Right atrium auricular region (tissue), 2 donors: Measurements from ENCODE around the gene P2RY14. TPM values are rescaled to one million over a fixed set of nuclear protein-coding genes. Genes with fewer than 3 reads are reported as not detected.
"Not testable (repeated sequence)": the region's sequence is repeated elsewhere in the genome, so short reads cannot be mapped to it uniquely, and the experiment has no call there.

Source experiments
- DNase-seq: peaks from one replicate; pipeline ENCODE4 v3.0.0-alpha.2; 2019; ENCODE audit warnings: low spot score
- H3K27ac ChIP-seq, 2 donors: fragments of 200-600 bp; sonication (generic); 1 replicate in 1 of 2; 2 replicates in 1 of 2; pipeline ENCODE4 v1.5.1; 2016 to 2019
- H3K27me3 ChIP-seq, 2 donors: fragments of 200-600 bp; sonication (generic); one replicate each; pipeline versions ENCODE4 v1.5.1 to v1.6.0; 2017 to 2019
- H3K36me3 ChIP-seq: fragments of 200-600 bp; sonication (generic); one replicate; pipeline ENCODE4 v1.5.1; 2016
- H3K4me1 ChIP-seq, 2 donors: fragments of 200-600 bp; sonication (generic); one replicate each; pipeline versions ENCODE4 v1.5.1 to v1.6.0; 2017 to 2019
- H3K4me3 ChIP-seq, 2 donors: fragments of 200-600 bp; sonication (generic); 1 replicate in 1 of 2; 2 replicates in 1 of 2; pipeline ENCODE4 v1.5.1; 2017 to 2019; ENCODE audit warnings: mild to moderate bottlenecking in 1 of 2, moderate library complexity in 1 of 2
- H3K9me3 ChIP-seq, 2 donors: fragments of 200-600 bp; sonication (generic); one replicate each; pipeline ENCODE4 v1.5.1; 2019
- total RNA-seq, 2 donors: library from RNA; depleted of rRNA; stranded (reverse); fragments of >200 nt; gene quantifications; one replicate each; pipeline ENCODE4 v1.1.0, GENCODE V29; 2016
- TF ChIP-seq, protein P1 (sequence below), 2 donors: fragments of 200-600 bp; sonication (generic); IDR thresholded peaks; one replicate each; pipeline ENCODE4 v1.5.1; 2019; ENCODE audit warnings: antibody characterized with exemption in 2 of 2

P2RY14 gene
- total RNA-seq, 2 donors from 2014 or later, result 1.3 to 3.6 TPM

DNA sequence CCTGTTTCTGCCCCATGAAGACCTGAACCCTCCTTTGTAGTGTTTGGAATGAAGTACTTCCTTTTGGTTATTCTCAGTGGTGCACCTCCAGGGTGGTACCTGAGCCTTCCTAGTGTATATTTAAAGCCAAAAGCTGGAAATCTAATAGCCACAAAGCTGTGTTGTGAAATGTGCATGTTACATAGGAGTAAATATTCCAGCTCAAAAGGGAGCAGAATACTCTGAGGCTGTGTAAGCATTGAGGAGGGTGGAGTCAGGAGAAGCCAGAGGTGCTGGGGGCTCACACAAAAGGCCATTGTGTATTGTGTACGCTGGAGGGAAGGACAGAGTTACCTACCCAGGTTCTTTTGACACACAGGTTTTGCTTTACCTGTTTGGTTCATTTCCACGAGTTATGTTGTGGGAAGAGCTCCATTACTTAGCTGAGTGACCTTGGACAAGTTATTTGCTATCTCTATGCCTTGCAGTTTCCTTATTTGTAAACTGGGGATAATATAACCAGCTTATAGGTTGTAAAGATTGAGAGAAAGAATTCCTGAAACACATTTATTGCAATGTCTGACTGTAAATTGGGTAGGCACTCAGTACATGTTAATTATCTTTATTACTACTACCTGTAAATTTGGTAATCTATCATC, 100.0 kb downstream of the P2RY14 start:
- TF ChIP-seq, protein P1, sequence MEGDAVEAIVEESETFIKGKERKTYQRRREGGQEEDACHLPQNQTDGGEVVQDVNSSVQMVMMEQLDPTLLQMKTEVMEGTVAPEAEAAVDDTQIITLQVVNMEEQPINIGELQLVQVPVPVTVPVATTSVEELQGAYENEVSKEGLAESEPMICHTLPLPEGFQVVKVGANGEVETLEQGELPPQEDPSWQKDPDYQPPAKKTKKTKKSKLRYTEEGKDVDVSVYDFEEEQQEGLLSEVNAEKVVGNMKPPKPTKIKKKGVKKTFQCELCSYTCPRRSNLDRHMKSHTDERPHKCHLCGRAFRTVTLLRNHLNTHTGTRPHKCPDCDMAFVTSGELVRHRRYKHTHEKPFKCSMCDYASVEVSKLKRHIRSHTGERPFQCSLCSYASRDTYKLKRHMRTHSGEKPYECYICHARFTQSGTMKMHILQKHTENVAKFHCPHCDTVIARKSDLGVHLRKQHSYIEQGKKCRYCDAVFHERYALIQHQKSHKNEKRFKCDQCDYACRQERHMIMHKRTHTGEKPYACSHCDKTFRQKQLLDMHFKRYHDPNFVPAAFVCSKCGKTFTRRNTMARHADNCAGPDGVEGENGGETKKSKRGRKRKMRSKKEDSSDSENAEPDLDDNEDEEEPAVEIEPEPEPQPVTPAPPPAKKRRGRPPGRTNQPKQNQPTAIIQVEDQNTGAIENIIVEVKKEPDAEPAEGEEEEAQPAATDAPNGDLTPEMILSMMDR (IDR thresholded peaks at IDR 0.05), result no peak
- DNase-seq, result no peak
- no peaks in the 10 kb centered on the region for H3K27me3 ChIP-seq
- no peaks in the 10 kb centered on the region for H3K4me1 ChIP-seq
- no peaks in the 10 kb centered on the region for H3K9me3 ChIP-seq
- H3K4me3 ChIP-seq, result no peak overlapping the region
- H3K36me3 ChIP-seq, result no peaks in the 10 kb centered on the region
- no peak overlapping the region for H3K27ac ChIP-seq

DNA sequence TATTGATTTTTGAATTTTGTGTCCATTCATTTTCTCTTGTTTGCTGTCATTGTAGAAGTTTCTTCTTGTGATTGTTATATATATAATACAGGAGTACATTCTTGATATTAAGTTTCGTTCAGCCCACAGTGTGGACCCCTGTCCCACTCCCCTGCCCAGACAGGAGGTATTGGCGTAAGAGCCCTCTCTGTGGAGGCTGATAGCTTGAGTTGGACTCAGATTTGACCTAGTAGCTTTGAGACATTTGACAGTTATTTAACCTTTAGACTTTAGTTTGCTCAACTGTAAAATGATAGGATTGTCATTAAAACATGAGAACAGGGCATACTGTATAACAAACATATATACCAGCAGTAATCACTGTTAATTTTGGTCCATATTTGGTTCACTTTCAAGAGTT, 102.4 kb downstream of the P2RY14 start:
- Histone ChIP-seq H3K27me3 (no peaks in the 10 kb centered on the region), H3K4me1 (no peaks in the 10 kb centered on the region), H3K4me3 (no peak overlapping the region), H3K36me3 (no peaks in the 10 kb centered on the region), H3K9me3 (no peaks in the 10 kb centered on the region), H3K27ac (no peak overlapping the region)
- TF ChIP-seq, protein P1 (IDR thresholded peaks at IDR 0.05), result no peak
- no peak for DNase-seq

DNA sequence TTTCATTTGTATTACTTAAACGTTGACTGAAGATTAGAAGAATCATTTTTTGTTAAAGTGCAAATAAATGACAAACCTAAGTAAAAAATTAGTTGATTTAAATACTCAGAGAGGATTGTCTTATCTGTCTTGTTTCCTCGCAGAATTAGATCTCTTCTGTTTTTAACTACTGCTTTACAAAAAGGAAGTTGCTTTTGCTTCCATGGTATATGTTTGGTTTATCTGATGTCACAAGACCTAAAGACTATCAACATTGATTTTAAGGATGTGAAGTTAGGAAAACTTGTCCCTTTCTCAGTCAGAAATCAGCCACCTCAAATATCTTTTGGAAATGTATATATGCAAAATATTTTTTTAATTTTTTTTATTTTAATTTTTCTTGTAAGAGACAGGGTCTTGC, 104.0 kb downstream of the P2RY14 start:
- TF ChIP-seq, protein P1 (IDR thresholded peaks at IDR 0.05), result no peak

DNA sequence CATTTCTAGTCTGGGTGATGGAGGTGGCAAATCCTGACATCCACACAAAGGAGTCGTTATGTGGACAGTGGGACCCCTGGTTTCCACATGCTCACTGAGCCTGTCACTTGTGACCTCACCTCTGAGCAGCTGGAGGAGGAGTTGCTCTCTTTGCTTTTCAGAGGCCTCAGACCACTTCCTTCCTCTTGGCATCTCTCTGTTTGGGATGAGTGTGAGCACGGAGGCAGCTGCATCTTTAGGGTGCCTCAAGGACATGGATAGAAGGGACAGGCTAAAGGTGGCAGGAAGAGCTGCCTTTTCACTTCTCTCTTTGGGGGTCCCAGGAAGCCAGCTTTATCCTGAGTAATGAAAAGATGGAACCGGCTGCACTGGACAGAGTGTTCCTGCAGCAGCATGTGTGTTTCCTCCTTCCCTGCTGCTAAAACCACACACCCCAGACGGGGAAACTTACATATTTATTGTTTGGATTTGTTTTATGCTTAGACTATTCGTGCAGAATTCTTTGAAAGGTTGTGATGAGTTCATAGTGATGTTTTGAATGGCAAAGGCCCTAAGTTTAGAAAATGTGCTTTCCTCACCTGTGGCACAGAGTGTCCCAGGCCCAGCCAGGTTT, 107.1 kb downstream of the P2RY14 start:
- Histone ChIP-seq H3K9me3 (no peaks in the 10 kb centered on the region), H3K4me1 (no peaks in the 10 kb centered on the region), H3K27me3 (no peaks in the 10 kb centered on the region), H3K36me3 (no peaks in the 10 kb centered on the region), H3K27ac (no peak overlapping the region), H3K4me3 (no peak overlapping the region)
- DNase-seq, result no peak
- TF ChIP-seq, protein P1 (IDR thresholded peaks at IDR 0.05), result no peak

More for the DNA sequence above, 104.0 kb downstream of the P2RY14 start:
- Histone ChIP-seq H3K4me1 (no peaks in the 10 kb centered on the region), H3K4me3 (no peak overlapping the region), H3K9me3 (no peaks in the 10 kb centered on the region), H3K27me3 (no peaks in the 10 kb centered on the region), H3K36me3 (no peaks in the 10 kb centered on the region), H3K27ac (no peak overlapping the region)
- DNase-seq, result no peak

DNA sequence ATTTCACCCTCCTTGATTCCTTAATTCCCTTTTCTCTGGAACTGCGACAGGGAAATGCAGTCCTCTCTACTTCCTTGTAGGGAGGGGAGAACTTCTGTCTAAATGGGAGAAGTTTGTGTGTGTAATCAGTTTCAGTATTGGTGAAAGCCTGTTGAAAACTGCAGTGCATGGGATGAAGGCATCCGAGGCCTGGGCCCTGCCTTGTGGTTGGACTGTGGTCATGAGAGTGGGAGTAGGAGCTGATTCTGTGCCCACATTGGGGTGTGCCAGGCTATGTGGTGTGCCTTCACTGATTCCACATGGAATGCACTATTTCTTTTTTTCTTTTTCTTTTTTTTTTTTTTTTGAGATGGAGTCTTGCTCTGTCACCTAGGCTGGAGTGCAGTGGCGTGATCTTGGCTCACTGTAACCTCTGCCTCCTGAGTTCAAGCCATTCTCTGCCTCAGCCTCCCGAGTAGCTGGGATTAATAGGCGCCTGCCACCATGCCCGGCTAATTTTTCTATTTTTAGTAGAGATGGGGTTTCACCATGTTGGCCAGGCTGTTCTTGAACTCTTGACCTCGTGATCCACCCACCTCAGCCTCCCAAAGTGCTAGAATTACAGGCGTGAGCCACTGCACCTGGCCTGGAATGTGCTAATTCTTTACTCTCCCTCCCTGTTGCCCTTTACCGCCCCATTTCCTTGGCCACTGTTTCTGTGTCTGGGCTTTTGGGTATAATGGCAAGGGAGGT, 108.2 kb downstream of the P2RY14 start:
- DNase-seq, result peak; percentile 75
- peak overlapping the region in 1 of 2 donors; percentile 5 for H3K27ac ChIP-seq
- not testable (repeated sequence) for H3K36me3 ChIP-seq, H3K9me3 ChIP-seq, H3K4me3 ChIP-seq, H3K27me3 ChIP-seq, H3K4me1 ChIP-seq

DNA sequence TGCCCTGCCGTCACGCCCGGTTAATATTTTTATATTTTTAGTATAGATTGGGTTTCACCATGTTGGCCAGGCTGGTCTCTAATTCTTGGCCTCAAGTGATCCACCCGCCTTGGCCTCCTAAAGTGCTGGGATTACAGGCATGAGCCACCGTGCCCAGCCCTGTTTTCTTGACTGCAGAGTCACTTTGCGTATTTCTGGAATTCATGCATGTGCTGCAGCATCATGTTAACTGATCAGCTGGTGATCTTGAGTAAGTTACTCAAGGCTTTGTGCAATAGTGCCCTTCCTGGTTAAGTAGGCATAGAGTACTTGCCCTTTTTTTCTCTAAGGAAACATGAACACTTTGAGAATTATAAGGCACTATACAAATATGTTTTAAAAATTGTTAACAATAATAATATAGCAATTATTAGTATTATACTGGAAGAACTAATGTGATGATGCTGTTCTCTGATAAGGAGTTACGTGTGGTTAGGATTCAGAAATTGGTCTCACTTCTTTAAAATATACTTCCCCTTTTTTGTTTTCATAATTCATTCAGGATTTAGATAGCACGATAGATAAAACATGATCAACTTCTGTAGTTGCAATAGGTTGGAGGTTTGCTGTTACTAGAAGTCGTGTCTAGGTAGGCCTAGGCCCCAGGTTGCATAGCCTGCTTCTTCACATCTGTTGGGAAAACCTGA, 108.9 kb downstream of the P2RY14 start:
- H3K36me3 ChIP-seq, result no peaks in the 10 kb centered on the region
- TF ChIP-seq, protein P1 (IDR thresholded peaks at IDR 0.05), result no peak
- DNase-seq, result no peak
- H3K27me3 ChIP-seq, result no peaks in the 10 kb centered on the region
- no peaks in the 10 kb centered on the region for H3K4me1 ChIP-seq
- no peak overlapping the region for H3K27ac ChIP-seq
- no peaks in the 10 kb centered on the region for H3K9me3 ChIP-seq
- no peak overlapping the region for H3K4me3 ChIP-seq
